Head of caudate nucleus (tissue), 42 donors: ENCODE measurements around the gene MGRN1.

Source experiments
- DNase-seq, 42 donors: peaks; one replicate each; pipeline versions ENCODE4 v3.0.0 to v3.0.0-alpha.2; 2020 to 2021; ENCODE audit warnings: mixed read lengths in 7 of 42
- intact Hi-C: fragments of 100-400 bp; cut with DNase I; formaldehyde crosslinking; loops from one replicate; pipeline ENCODE4 v1.15.0; 2022

Gene MGRN1

DNA sequence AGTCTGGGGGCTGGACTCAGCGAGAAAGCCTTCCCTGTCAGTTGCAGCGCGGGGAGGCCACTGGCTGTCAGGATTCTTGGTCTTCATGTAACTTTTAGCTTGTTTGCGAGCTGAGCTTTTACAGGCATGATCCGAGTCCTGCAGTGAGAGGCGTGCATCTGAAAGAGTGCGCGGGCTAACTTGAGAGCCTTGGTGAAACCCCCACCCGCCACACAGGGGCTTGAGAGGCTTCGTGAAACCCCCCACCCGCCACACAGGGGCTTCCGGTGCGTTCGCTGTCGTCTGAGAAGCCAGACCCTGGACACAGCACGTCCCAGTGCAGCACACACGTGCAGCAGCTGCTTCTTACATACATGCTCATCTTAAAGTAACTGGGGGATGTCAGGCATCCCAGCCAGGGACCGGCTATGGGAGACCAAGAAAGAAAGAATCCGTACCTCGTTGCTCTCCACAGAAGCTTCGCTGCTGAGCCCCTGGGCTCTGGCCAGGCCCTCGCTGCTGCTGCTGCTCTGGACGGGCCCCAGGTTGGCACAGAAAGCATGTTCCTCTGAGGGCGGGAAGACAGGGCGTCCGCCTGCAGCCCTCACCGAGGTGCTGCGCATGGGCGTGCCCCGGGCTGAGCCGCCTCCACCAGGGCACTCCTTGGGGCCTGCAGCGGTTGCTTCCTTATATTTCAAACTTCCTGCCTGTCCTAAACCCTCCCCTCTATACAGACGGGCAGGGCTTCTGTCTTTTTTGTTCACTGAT is 76.5 kb downstream of the MGRN1 start:
- peak in 2 of 42 donors; percentile 15 to 49 for DNase-seq
- intact Hi-C loops: no loop called here

DNA sequence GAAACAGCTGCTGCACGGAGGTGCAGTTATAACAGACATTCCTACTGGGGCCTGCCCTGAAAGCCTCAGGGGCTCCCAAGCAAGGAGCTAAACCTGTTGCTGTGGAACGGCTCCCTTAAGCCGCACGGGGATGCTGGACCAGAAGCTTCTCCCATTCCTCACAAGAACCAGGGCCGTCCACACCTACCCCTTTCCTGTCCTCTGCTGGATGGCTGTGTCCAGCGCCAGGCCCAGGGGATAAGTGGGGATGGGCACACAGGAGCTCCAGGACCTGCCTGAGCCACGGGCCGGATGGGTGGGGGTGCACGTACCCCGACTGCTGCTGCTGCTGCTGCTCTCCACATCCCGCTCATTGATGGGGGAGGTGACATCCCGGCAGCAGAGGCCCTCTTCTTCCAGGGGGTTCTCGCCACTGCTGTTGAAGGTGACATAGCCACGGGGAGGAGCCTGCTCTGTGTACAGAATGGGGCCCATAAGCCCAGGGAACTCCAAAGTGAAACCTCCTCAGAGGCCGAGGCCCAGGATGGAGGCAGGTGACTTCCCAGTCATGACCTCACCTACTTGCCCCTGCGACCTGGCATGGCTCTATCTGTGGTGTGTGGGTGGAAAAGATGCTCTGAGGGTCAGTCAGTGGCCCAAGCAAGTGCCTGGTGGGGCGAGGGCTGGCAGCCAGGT is 77.3 kb downstream of the MGRN1 start:
- peak in 1 of 42 donors; percentile 10 for DNase-seq
- intact Hi-C loops: no loop called here

GRCh38 chr16:4702466-4702808 is 77.8 kb downstream of the MGRN1 start:
- intact Hi-C loops: no loop called here
- peak in 1 of 42 donors; percentile 12 for DNase-seq

DNA sequence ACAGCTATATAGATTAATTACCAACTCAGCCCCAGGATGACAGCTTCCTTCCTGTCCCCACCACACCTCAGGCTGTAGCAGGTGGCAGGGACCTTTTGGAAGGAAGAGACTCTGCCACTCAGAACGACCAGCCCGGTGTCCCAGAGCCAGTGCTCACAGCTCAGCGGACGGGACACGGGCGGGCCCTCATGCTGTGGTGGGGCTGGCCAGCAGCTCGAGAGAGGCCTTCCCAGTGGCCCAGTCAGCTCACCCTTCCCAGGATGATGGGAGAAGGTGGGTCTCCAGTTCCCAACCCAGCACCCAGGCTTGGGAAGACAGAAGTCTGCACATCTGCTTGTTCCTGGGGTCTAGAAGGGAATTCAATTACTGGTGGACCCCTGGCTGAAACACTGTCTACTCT is 79.3 kb downstream of the MGRN1 start:
- DNase-seq: no peak
- intact Hi-C loops: no loop called here

DNA sequence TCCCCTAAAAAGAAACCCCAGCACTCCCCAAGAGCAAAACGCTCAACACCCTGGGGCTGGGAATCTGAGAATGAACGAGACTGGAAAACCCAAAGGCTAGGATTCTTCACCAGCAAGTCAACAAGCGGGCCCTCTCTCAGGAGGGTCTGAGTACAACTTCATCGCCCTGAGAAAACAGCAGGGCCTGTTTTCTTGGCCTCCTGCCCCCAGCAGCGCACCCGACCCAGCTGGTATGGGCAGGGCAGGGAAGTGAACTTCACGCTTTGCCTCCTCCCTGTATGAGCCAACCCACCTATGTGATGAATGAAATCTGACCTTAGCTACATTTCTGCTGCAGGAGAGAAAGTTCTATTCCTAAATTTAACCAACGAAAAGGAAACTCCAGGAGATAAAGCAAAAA is 79.9 kb downstream of the MGRN1 start:
- intact Hi-C loops: no loop called here
- no peak for DNase-seq

DNA sequence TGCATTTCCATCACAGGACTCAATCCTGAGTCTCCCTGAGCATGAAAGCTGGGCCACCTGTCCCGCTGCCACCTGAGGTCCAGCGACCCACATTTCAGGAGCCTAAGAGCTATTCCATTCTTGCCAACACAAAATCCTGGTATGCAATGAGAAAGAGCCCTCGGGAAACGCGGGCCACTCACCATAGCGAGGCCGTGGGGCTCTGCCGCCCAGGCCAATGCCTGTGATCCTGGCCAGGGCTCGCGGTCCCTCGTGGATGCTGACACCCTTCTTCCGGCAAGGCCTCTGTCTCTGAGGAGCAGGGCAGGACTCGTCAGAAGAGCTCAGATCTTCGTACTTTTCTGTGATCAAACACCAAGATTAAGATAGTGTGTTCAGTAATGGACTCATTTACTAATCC is 80.3 kb downstream of the MGRN1 start:
- intact Hi-C loops: no loop called here
- no peak for DNase-seq

DNA sequence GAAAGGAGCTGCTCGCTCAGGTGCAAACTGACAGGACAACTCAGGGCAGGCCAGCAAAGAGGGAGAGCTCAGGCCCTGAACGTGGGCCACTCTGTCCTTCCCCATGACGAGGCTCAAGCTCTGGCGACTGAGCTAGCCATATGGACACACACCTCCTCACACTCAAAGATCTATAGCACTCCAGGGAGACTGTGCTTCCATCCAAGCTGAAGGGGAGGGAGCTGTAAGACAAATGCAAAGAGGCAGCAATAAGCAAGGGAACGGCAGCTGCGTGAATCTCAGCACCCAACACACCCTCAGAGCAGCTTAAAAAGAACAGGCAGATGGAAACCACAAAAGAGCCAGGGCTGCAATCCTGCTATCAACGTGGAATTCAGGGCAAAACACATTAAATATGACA is 82.2 kb downstream of the MGRN1 start:
- intact Hi-C loops: no loop called here
- no peak for DNase-seq

GRCh38 chr16:4709481-4709880 is 84.9 kb downstream of the MGRN1 start:
- DNase-seq: no peak
- intact Hi-C loops: no loop called here

DNA sequence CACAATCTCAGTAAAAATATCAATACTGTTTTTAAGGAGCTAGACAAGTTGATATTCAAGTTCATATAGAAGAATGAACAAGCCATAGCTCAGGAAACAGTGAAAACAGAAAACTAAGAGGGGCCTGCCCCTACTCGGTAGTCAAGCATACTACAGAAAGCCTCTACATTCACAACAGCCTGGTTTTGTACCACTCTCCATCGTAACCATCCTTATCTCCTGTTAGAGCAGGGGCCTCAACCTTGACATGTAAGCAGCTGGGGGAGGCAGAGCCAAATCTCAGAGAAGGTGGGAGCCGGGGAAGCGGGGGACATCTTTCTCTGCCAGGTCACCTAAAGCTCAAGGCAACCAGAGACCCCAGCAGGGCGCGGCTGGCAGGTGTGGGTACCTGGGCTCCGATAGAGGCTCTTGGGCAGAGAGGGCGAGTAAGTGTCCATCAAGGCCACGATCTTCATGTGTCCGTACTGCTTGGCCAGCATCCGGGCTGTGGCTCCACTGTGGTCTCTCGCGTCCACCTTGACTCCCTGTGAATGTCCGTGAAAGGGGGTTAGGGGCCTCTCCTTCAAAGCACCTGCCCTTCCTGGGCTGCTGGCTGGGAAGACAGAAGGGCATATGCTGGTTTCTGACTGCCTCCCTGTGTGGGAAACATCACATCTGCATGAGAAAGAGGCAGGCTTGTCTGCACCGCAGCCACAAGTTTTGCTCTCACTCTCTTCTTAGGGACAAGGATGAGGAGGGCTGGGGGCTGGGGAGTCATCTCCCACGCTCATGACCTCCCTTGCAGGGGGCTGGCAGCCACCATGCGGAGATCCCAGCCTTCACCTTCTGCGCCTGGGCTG is 89.3 kb downstream of the MGRN1 start:
- intact Hi-C loops: no loop called here
- no peak for DNase-seq

DNA sequence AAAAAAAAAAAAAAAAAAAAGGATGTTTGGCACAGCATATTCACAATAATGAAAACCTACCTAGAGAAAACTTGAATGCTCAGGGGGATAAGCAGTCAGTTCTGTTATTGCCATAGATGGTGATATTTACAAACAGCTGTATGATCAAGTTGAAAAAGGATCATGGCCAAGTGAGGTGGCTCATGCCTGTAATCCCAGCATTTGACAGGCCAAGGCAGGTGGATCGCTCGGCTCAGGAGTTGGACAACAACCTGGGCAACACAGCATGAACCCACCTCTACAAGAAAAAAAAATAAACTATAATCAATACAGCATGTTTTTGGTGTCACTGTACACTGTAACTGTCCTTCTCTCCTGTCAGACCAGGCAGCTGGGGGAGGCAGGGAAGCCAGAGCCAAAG is 90.4 kb downstream of the MGRN1 start:
- intact Hi-C loops: no loop called here
- no peak for DNase-seq

DNA sequence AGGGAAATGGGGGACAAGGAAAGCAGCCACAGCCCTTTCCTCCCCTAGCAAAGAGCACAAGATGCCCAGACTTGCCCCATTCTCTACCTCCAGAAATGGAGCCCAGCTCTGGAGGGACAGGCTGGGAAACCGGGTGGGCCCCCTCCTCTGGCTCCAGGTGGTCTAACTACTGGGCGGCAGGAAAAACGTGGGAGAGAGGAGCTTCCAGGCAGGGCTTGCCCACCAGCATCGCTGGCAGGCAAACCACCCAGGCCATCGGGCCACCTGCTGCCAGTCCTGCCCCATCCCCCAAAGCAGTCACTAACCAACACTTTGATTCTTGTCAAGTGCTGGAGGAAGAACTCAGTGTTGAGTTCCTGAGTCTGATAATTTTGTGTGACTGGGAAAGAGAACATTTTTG is 93.8 kb downstream of the MGRN1 start:
- no peak for DNase-seq
- intact Hi-C loops: no loop called here

- intact Hi-C loops: no loop called here
- DNase-seq: no peak
These were observed 98.6 kb downstream of the MGRN1 start for GRCh38 chr16:4723071-4723767.

GRCh38 chr16:4724661-4725270 is 100.1 kb downstream of the MGRN1 start:
- DNase-seq: no peak

GRCh38 chr16:4726616-4727015 is 102.0 kb downstream of the MGRN1 start:
- intact Hi-C loops: no loop called here
- no peak for DNase-seq

More at GRCh38 chr16:4724661-4725270, 100.1 kb downstream of the MGRN1 start:
- intact Hi-C loops: no loop called here

DNA sequence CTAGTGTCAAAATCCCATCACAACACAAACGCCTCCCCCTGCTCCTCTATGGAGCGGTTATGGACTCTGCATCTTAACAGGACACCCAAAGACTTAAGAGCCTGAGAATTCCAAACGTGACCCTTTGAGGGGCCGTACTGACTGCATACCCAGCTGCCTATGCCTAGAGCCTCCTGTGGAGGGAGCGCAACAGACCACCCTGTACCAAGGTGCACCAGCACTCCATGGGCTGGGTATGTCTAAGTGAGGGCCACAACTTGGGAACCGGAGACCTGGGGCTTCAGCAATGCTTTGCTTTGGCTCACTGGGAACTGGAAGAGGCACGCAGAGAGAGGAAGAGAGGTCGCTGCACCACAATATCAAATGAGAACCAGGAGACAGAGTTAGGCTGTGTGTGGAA is 104.0 kb downstream of the MGRN1 start:
- DNase-seq: no peak

GRCh38 chr16:4729876-4730275 is 105.2 kb downstream of the MGRN1 start:
- no peak for DNase-seq
- intact Hi-C loops: loop anchor here (10.0 kb wide), 1 partner anchor 115 kb away; the partner anchor contains the start of genes GLYR1 and UBN1

More for the DNA sequence above, 104.0 kb downstream of the MGRN1 start:
- intact Hi-C loops: no loop called here

DNA sequence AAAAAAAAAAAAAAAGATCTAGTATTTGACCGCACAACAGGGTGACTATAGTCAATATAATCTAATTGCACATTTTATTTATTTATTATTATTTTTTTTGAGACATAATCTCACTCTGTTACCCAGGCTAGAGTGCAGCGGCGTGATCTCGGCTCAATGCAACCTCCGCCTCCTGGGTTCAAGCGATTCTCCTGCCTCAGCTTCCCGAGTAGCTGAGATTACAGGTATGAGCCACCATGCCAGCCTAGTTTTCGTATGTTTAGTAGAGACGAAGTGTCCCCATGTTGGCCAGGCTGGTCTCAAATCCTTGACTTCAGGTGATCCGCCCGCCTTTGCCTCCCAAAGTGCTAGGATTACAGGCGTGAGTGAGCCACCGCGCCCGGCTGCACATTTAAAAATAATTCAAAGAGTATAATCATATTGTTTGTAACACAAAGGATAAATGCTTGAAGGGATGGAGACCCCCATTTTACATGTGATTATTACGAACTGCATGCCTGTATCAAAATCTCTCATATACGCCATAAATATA is 108.7 kb downstream of the MGRN1 start:
- DNase-seq: peak in 1 of 42 donors; percentile 5
- intact Hi-C loops: loop anchor here (10.0 kb wide), 1 partner anchor 112 kb away; the partner anchor contains the start of genes GLYR1 and UBN1

DNA sequence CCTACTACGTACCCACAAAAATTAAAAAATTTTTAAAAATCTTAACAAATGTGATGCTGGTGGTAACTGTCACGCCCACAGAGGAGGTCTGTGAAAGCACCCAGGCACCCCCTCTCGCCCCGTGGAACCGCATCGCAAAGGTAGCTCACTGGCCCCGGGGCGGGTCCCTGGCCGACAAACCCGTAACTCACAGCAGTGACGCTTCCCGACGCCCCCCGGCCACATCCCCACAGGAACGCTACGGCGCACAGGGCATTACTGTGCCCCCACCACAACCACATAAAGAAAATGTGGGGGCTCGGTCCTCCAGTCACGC is 109.1 kb downstream of the MGRN1 start:
- intact Hi-C loops: loop anchor here (10.0 kb wide), 1 partner anchor 111 kb away; the partner anchor contains the start of genes GLYR1 and UBN1
- peak in 17 of 42 donors; percentile 5 to 51 (median 17) for DNase-seq
